ENCODE data around the gene NFKBIE.

- TF ChIP-seq CTCF (IDR thresholded peaks at IDR 0.05) (no peak), POLR2AphosphoS5 (IDR thresholded peaks at IDR 0.05) (no peak), POLR2A (IDR thresholded peaks at IDR 0.05; ENCODE audit: low read depth) (no peak)
Observed at GRCh38 chr6:44273617-44274016, 8.3 kb upstream of the NFKBIE start.

Data from esophagus muscularis mucosa (tissue), 3 donors.